MCF 10A (cell line): ENCODE measurements around the gene SHH. TPM values are rescaled to one million over a fixed set of nuclear protein-coding genes. Genes with fewer than 3 reads are reported as not detected.

ENCODE experiments used
- BruUV-seq: library from RNA; stranded (reverse); fragments of 400-500 nt; replicated peaks from 2 replicates; lab custom pipeline; 2021; lab: Mats Ljungman, UMichigan
- CTCF ChIA-PET: fragments of 300-600 bp; sonication (Branson Sonifier 250); formaldehyde crosslinking; extraction: SDS; loops from one replicate; lab custom pipeline; 2021; ENCODE audit warnings: antibody characterized with exemption, inconsistent platforms; lab: Yijun Ruan, JAX
- POLR2A ChIA-PET: fragments of 300-600, 350-650 bp; sonication (Branson Sonifier 250); formaldehyde crosslinking; extraction: SDS; loops from one replicate; lab custom pipeline; 2020; ENCODE audit warnings: antibody characterized with exemption, inconsistent platforms; lab: Yijun Ruan, JAX
- DNase-seq: peaks from one replicate; pipeline ENCODE4 v3.0.0-alpha.2; 2018; ENCODE audit not compliant: unreplicated experiment
- H3K27ac Mint-ChIP-seq: one replicate; pipeline ENCODE4 v1.8.0; 2022; ENCODE audit warnings: mild to moderate bottlenecking, low read depth, mixed read lengths; ENCODE audit not compliant: unreplicated experiment
- H3K27me3 Mint-ChIP-seq: one replicate; pipeline ENCODE4 v1.8.0; 2022; ENCODE audit warnings: mixed read lengths; ENCODE audit not compliant: insufficient read depth, unreplicated experiment
- H3K36me3 Mint-ChIP-seq: one replicate; pipeline ENCODE4 v1.8.0; 2022; ENCODE audit warnings: mild to moderate bottlenecking, moderate library complexity, mixed read lengths; ENCODE audit not compliant: insufficient read depth, unreplicated experiment
- H3K4me1 Mint-ChIP-seq: one replicate; pipeline ENCODE4 v1.8.0; 2022; ENCODE audit warnings: mixed read lengths; ENCODE audit not compliant: insufficient read depth, unreplicated experiment
- H3K4me3 Mint-ChIP-seq: one replicate; pipeline ENCODE4 v1.8.0; 2022; ENCODE audit warnings: mild to moderate bottlenecking, moderate library complexity, mixed read lengths; ENCODE audit not compliant: unreplicated experiment
- H3K9me3 Mint-ChIP-seq: one replicate; pipeline ENCODE4 v1.8.0; 2022; ENCODE audit warnings: mixed read lengths; ENCODE audit not compliant: unreplicated experiment
- intact Hi-C: fragments of 100-400 bp; cut with micrococcal nuclease; formaldehyde crosslinking; loops from 2 replicates; pipeline ENCODE4 v1.14.1; 2022
- total RNA-seq: library from RNA; stranded (reverse); gene quantifications from 2 replicates; pipeline ENCODE4 v1.2.3, GENCODE V29; 2022
- TF ChIP-seq, protein P1 (sequence below): fragments of 200-600 bp; IDR thresholded peaks from one replicate; pipeline ENCODE4 v1.8.0; 2022; ENCODE audit warnings: antibody characterized with exemption, mild to moderate bottlenecking; ENCODE audit not compliant: unreplicated experiment

Gene SHH
- total RNA-seq, 1 experiment from 2014 or later, result not detected

DNA sequence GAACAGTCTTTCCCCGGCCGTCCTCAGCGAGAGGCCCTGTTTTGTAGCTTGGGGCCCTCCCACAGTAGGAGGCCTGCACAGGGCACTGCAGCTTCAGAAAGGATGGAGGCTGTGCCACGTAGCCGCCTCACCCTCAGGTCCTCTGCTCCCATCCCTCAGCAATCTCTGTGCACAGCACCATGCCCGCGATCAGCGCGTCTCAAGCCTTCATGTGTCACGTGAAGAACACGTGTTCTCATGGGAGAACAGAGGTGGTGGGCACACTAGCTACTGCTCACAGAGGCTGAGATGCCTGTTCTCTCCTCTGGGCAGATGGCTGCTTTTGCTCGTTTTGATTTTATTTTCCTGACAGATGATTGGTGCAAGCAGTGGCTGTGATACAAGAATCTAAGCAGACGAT, 8.5 kb upstream of the SHH start:
- intact Hi-C loops, result loop anchor here (5.0 kb wide), 1 partner anchor 42 kb away; no protein-coding TSS in a partner anchor
- TF ChIP-seq, protein P1, sequence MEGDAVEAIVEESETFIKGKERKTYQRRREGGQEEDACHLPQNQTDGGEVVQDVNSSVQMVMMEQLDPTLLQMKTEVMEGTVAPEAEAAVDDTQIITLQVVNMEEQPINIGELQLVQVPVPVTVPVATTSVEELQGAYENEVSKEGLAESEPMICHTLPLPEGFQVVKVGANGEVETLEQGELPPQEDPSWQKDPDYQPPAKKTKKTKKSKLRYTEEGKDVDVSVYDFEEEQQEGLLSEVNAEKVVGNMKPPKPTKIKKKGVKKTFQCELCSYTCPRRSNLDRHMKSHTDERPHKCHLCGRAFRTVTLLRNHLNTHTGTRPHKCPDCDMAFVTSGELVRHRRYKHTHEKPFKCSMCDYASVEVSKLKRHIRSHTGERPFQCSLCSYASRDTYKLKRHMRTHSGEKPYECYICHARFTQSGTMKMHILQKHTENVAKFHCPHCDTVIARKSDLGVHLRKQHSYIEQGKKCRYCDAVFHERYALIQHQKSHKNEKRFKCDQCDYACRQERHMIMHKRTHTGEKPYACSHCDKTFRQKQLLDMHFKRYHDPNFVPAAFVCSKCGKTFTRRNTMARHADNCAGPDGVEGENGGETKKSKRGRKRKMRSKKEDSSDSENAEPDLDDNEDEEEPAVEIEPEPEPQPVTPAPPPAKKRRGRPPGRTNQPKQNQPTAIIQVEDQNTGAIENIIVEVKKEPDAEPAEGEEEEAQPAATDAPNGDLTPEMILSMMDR, result no peak
- no peaks in the 10 kb centered on the region for H3K9me3 Mint-ChIP-seq
- no TSS peak for BruUV-seq
- no peak overlapping the region for H3K27ac Mint-ChIP-seq
- ChIA-PET CTCF (interaction anchor here (0.6 kb wide), 1 partner anchor 409 kb away, joined by 3 read pairs; no protein-coding TSS in a partner anchor), POLR2A (no interaction called here)
- H3K36me3 Mint-ChIP-seq, result peaks cover 6% of the 10 kb centered on the region
- H3K4me3 Mint-ChIP-seq, result no peak overlapping the region
- H3K4me1 Mint-ChIP-seq, result peaks cover 21% of the 10 kb centered on the region
- DNase-seq, result no peak
- H3K27me3 Mint-ChIP-seq, result no peaks in the 10 kb centered on the region

DNA sequence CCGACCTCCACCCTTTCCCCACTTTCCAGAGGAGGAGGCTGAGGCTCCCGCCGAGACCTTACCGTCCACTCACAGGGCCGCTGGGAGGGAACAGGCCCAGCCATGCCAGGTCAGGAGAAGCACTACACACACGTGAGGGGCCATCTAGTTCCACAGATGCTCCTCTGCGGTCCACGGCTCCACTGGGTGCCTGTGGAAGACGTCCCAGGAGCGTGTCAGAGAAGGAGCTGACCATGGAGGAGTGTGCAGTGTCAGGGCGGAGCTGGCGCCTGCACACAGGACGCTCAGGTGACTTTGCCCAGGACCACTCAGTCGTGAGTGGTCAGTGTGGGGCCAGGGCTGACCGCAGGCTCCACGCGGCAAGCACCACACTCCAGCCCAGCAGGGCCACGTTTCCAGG, 8.0 kb upstream of the SHH start:
- intact Hi-C loops, result loop anchor here (5.0 kb wide), 1 partner anchor 42 kb away; no protein-coding TSS in a partner anchor
- no TSS peak for BruUV-seq
- no peak for DNase-seq
- Mint-ChIP-seq H3K4me1 (peaks cover 21% of the 10 kb centered on the region), H3K27me3 (no peaks in the 10 kb centered on the region), H3K27ac (no peak overlapping the region), H3K36me3 (peaks cover 6% of the 10 kb centered on the region), H3K4me3 (no peak overlapping the region), H3K9me3 (no peaks in the 10 kb centered on the region)
- TF ChIP-seq, protein P1, result no peak
- POLR2A ChIA-PET, result no interaction called here
- CTCF ChIA-PET, result no interaction called here

DNA sequence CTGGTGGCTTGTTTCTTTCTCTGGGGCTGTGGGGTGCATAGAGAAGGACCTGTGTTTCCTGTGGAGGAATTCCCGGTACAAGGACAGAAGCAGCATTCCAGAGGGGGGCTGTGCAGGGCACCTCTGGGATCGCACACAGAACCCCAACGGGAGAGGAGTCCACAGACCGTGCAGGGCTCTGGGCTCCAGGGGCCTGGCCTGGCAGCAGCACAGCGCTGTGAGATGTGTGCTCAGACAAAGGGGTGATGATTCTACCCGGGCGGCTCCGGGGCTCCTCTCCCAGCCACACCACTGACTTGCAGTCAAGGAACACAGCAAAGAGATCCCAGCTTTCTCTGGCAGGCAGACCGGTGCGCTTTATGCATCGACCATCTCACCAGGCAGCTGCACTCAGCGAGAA, 6.9 kb upstream of the SHH start:
- TF ChIP-seq, protein P1, result no peak
- no peak overlapping the region for H3K27ac Mint-ChIP-seq
- H3K4me1 Mint-ChIP-seq, result peaks cover 12% of the 10 kb centered on the region
- ChIA-PET POLR2A (no interaction called here), CTCF (no interaction called here)
- no TSS peak for BruUV-seq
- no peaks in the 10 kb centered on the region for H3K9me3 Mint-ChIP-seq
- H3K36me3 Mint-ChIP-seq, result peaks cover under 1% of the 10 kb centered on the region
- no peak overlapping the region for H3K4me3 Mint-ChIP-seq
- no peaks in the 10 kb centered on the region for H3K27me3 Mint-ChIP-seq
- intact Hi-C loops, result loop anchor here (5.0 to 10.0 kb wide), 2 partner anchors 133 to 826 kb away; partner anchors contain the start of gene RNF32
- DNase-seq, result no peak

DNA sequence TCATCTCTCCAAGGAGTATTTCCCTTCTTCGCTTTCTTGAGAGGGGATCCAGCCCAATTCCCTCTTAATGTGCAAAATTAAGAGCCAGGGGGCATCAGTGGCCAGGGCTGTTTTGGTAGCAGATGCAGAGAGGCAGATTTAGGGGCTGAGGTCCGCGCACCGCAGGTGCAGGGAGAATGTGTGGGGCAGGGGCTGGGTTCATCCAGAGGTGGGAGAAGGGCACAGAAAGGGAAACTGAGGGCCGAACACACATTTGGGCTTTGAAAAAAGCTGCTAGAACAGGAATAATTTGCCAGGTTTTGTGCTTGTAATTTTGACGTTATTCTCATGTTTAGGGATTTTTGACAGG, 6.5 kb upstream of the SHH start:
- BruUV-seq, result no TSS peak
- Mint-ChIP-seq H3K27me3 (no peaks in the 10 kb centered on the region), H3K27ac (no peak overlapping the region), H3K4me1 (peaks cover 11% of the 10 kb centered on the region), H3K4me3 (no peak overlapping the region), H3K9me3 (no peaks in the 10 kb centered on the region), H3K36me3 (no peaks in the 10 kb centered on the region)
- TF ChIP-seq, protein P1, result no peak
- intact Hi-C loops, result loop anchor here (5.0 to 10.0 kb wide), 2 partner anchors 134 to 826 kb away; partner anchors contain the start of gene RNF32
- ChIA-PET POLR2A (no interaction called here), CTCF (no interaction called here)
- no peak for DNase-seq
